ENCODE measurements around the gene HPSE. TPM values are rescaled to one million over a fixed set of nuclear protein-coding genes. Genes with fewer than 3 reads are reported as not detected.

The HPSE gene
- total and polyA plus RNA-seq, 2 of the 8 experiments (the other 6 are each of a cell fraction or from before 2014, with no cell fraction given), result 1.5 to 5.0 TPM

DNA sequence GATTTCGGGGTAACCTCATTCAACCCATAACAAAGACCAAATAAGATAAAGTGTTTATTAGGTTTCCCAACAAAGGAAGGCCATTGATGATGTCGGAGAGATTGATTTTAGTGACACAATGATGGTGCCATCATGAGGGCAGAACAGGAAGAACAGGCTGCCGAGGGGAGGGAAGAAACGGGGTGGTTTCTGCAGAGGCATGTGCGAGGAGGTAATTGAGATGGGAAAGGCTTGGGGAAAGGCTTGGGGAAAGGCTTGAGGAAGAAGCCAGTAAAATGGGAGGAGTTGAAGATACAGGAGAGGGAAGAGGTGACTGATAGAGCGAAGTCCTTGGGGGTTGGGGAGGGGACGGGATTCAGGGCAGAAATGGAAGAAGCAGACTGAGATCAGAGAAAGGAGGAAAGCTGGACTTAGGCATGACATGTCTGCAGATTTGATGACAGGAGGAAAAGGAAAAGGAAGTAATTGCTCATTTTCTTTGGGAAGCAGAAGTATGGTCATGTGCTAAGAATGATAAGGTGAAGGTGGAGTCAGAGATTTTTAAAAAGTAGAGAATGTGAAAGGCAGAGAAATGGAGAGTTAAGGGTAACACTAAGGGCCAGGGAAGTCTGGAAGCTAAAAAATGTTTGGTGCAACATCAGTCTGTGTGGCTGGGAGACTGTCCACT is 6.0 kb downstream of the HPSE start (continued):
- TF ChIP-seq RAD21 (IDR thresholded peaks at IDR 0.05 in 1 of 2, conservative IDR thresholded peaks at IDR 0.05 in 1 of 2; ENCODE audit: low read depth in 2 of 2, low read length in 2 of 2), result peak; percentile 55 to 64
